ENCODE measurements around the gene VAPB. TPM values are rescaled to one million over a fixed set of nuclear protein-coding genes. Genes with fewer than 3 reads are reported as not detected.
"Not testable (repeated sequence)": the region's sequence is repeated elsewhere in the genome, so short reads cannot be mapped to it uniquely, and the experiment has no call there.

Gene VAPB
- total RNA-seq, 1 experiment from 2014 or later, result 65.1 TPM

DNA sequence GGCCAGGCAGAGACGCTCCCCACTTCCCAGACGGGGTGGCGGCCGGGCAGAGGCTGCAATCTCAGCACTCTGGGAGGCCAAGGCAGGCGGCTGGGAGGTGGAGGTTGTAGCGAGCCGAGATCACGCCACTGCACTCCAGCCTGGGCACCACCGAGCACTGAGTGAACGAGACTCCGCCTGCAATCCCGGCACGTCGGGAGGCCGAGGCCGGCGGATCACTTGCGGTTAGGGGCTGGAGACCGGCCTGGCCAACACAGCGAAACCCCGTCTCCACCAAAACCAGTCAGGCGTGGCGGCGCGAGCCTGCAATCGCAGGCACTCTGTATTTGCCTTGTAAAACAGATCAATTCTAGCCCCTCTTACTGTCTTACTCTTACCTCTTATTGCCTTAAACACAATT is 25.8 kb downstream of the VAPB start:
- not testable (repeated sequence) for H3K23ac ChIP-seq (ENCODE audit: insufficient read length, low read depth, low read length); H2BK20ac ChIP-seq (ENCODE audit: low read depth, low read length, poor library complexity, severe bottlenecking); H3K56ac ChIP-seq (ENCODE audit: insufficient read length, low read depth, low read length); H2AK5ac ChIP-seq (ENCODE audit: insufficient read length, low read length); H3K27me3 ChIP-seq (ENCODE audit: insufficient read depth, low read length); H2BK120ac ChIP-seq (ENCODE audit: low read depth, low read length, poor library complexity, severe bottlenecking); H3K27ac ChIP-seq (ENCODE audit: insufficient read length, low read depth, low read length); H3K79me1 ChIP-seq (ENCODE audit: insufficient read depth, low read depth, low read length, poor library complexity, severe bottlenecking); H2BK5ac ChIP-seq (ENCODE audit: insufficient read length, low read length); H3K4ac ChIP-seq (ENCODE audit: low read depth, low read length); H3K4me2 ChIP-seq (ENCODE audit: insufficient read depth, insufficient read length, low read length); H3K4me1 ChIP-seq (ENCODE audit: insufficient read depth, low read length); DNase-seq; H4K8ac ChIP-seq (replicated peaks; ENCODE audit: insufficient read length, low read depth, low read length); H4K5ac ChIP-seq (ENCODE audit: insufficient read length, low read depth, low read length); H3K18ac ChIP-seq (ENCODE audit: insufficient read length, low read depth, low read length); H3K79me2 ChIP-seq (ENCODE audit: insufficient read depth, low read length); H3K4me3 Mint-ChIP-seq; H3K27ac Mint-ChIP-seq; H2BK12ac ChIP-seq (ENCODE audit: insufficient read length, low read depth, low read length); H4K20me1 ChIP-seq (ENCODE audit: control insufficient read depth, insufficient read depth, insufficient read length); H3K14ac ChIP-seq (ENCODE audit: insufficient read depth, low read length); H3K9ac ChIP-seq (ENCODE audit: extremely low read depth, insufficient read length, low read length); H3T11ph ChIP-seq (ENCODE audit: low read length); H4K91ac ChIP-seq (ENCODE audit: insufficient read length, low read depth, low read length); H2BK15ac ChIP-seq (ENCODE audit: low read depth, low read length); H3K23me2 ChIP-seq (ENCODE audit: insufficient read length, low read depth, low read length, poor library complexity, severe bottlenecking); H3K9me3 ChIP-seq (ENCODE audit: control insufficient read depth, low read depth, low read length); H2AFZ ChIP-seq (ENCODE audit: low read length); H3K27me3 Mint-ChIP-seq (ENCODE audit: low read depth)
- no CpG with 5 or more reads among the region's 26 CpGs for WGBS (ENCODE audit: extremely low coverage, insufficient read length, low lambda C conversion rate)
- Mint-ChIP-seq H3K4me1 (peaks cover 39 to 44% of the 10 kb centered on the region in 2 experiments), H3K36me3 (ENCODE audit: insufficient read depth in 1 of 3, low read depth in 3 of 3) (peaks cover 19 to 32% (median 22%) of the 10 kb centered on the region in 3 experiments), H3K9me3 (peaks cover 6 to 16% of the 10 kb centered on the region in 2 experiments)
